Subcutaneous adipose tissue (tissue), 4 donors: Measurements from ENCODE around the gene SLC27A3. TPM values are rescaled to one million over a fixed set of nuclear protein-coding genes. Genes with fewer than 3 reads are reported as not detected.

ENCODE experiments used
- CTCF ChIP-seq: fragments of 450-650 bp; IDR thresholded peaks from one replicate; pipeline ENCODE4 v1.5.1; 2016; ENCODE audit warnings: low read depth, mild to moderate bottlenecking, control low read depth, antibody characterized with exemption, moderate library complexity
- total RNA-seq, 4 donors: library from RNA; depleted of rRNA; stranded (reverse); fragments of >200 nt; gene quantifications; one replicate each; pipeline ENCODE4 v1.1.0, GENCODE V29; 2016

The SLC27A3 gene
- total RNA-seq, 4 donors from 2014 or later: 20.4 to 104 (median 46.0) TPM

GRCh38 chr1:153789478-153790034 lies 14.3 kb downstream of the SLC27A3 start:
- no peak for TF ChIP-seq CTCF

- TF ChIP-seq CTCF: no peak
Measured at GRCh38 chr1:153790313-153790965, 15.2 kb downstream of the SLC27A3 start.

- no peak for TF ChIP-seq CTCF
Measured at GRCh38 chr1:153790966-153791647, 15.9 kb downstream of the SLC27A3 start.

- no peak for TF ChIP-seq CTCF
Measured at GRCh38 chr1:153791648-153792253, 16.5 kb downstream of the SLC27A3 start.

- no peak for TF ChIP-seq CTCF
Measured at GRCh38 chr1:153792631-153793041, 17.4 kb downstream of the SLC27A3 start.

GRCh38 chr1:153793261-153793972 lies 18.2 kb downstream of the SLC27A3 start:
- TF ChIP-seq CTCF: no peak
